HUES64 (cell line): Measurements from ENCODE around the gene TMEM219.

Experiments used
- H3K27ac ChIP-seq: 2 replicates; pipeline ENCODE4 v1.7.0; 2013; ENCODE audit warnings: low read depth, low read length, inconsistent platforms
- H3K27me3 ChIP-seq: 2 replicates; pipeline ENCODE4 v1.6.1; 2013; ENCODE audit warnings: mild to moderate bottlenecking, low read length; ENCODE audit not compliant: insufficient read depth
- H3K36me3 ChIP-seq: 2 replicates; pipeline ENCODE4 v1.6.1; 2013; ENCODE audit warnings: mild to moderate bottlenecking, low read length; ENCODE audit not compliant: insufficient read depth
- H3K4me1 ChIP-seq: 2 replicates; pipeline ENCODE4 v1.6.1; 2013; ENCODE audit warnings: mild to moderate bottlenecking, low read length, moderate library complexity; ENCODE audit not compliant: insufficient read depth
- H3K4me3 ChIP-seq: 2 replicates; pipeline ENCODE4 v1.5.1; 2013; ENCODE audit warnings: mild to moderate bottlenecking, low read length, moderate library complexity
- H3K9ac ChIP-seq: 2 replicates; pipeline ENCODE4 v1.6.1; 2013; ENCODE audit warnings: mild to moderate bottlenecking, low read depth, low read length
- H3K9me3 ChIP-seq: 2 replicates; pipeline ENCODE4 v1.6.1; 2013; ENCODE audit warnings: low read depth, low read length; ENCODE audit not compliant: insufficient read depth
- WGBS: fragments of 150-250, 120-280 bp; methylation state at CpG from one replicate; pipeline ENCODE4 v1.1.7; 2013; ENCODE audit warnings: missing lambda C conversion rate; 5-methylcytosine and 5-hydroxymethylcytosine counted together

The TMEM219 gene

DNA sequence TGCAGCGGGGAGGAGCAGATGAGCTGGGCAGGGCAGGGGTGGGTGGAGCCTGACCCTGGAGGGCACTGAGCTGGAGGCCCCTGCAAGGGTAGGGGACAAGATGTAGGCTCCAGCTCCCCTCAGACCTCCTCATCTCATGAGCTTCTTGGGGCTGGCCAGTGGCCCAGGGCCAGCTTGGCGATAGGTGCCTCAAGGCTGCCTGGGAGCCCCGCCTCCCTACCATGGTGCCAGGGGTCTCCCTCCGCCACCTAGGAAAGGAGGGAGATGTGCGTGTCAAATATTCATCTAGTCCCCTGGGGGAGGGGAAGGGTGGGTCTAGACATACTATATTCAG lies 29.7 kb downstream of the TMEM219 start:
- Histone ChIP-seq H3K4me1 (no peaks in the 10 kb centered on the region; the same call in 1 of the 2 replicates), H3K9me3 (no peaks in the 10 kb centered on the region), H3K9ac (no peak overlapping the region), H3K4me3 (no peak overlapping the region), H3K27me3 (no peaks in the 10 kb centered on the region), H3K36me3 (peaks cover 68% of the 10 kb centered on the region), H3K27ac (no peak overlapping the region)
- WGBS, result 90% methylated on average over 3 of the region's 5 CpGs

DNA sequence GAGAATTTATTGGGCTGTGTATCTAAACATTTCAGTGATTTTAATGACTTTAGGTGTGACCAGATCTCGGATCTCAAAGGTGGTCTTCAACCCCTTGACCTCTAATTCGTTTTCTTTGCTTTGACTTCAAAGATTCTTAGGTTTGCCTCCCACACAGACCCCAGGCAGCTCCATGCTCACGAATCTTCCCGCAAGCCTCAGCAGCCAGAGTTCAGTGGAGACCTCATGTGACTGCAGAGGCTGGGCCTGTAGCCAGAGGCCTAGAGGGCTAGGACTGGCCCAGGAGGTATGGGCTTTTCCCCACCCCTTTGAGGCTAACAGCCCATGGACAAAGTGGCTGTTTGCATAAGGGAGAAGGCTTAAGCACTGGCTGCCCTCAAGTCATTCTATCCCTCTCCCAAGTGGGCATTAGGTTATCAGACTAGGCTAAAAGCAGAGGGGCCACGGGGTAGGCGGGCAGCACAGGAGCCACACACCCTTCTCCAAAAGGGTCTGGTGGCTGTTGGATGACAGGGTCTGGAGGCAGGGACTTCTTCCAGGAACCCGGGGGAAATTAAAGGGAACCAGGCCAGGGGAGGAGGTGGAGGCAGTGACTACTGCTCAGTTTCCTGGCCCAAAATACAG lies 30.6 kb downstream of the TMEM219 start:
- H3K9me3 ChIP-seq, result no peaks in the 10 kb centered on the region
- 87% methylated on average over 7 of the region's 7 CpGs for WGBS
- H3K27ac ChIP-seq, result no peak overlapping the region
- no peaks in the 10 kb centered on the region for H3K27me3 ChIP-seq
- no peak overlapping the region for H3K9ac ChIP-seq
- peaks cover 60% of the 10 kb centered on the region for H3K36me3 ChIP-seq
- no peaks in the 10 kb centered on the region; the same call in 1 of the 2 replicates for H3K4me1 ChIP-seq
- H3K4me3 ChIP-seq, result no peak overlapping the region

DNA sequence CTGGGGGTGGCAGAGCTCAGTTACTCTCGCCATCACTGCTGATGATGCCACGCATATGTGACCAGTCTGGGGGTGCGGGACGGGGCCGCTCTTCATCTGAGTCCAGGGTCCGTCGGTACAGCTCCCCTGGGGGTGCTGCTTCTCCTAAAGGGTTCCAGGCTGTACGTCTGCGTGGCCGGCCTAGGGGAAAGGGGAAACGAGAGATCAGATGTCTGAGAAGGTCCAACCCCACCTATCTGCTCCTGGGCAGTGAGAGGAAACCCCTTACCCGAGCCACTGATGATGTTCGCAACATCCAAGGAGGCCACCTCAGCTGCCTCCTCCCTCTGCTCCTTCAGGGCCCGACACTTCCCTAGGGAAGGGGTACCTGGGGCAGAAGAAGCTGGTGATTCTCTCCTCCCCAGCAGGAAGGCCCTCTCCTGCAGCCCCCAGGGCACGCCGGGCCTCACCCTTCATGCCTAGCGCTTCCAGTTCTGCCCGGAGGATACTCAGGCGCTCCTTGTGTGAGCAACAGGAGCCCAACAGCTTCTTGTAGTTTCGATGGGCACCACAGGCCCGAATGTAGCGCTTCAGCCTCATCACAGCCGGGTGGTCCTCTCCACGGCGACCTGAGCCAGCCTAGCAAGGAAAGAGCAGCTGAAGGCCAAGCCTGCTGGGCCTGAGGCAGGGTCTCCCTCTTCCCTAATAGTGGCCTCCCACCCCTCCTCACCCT lies 31.5 kb downstream of the TMEM219 start:
- no peak overlapping the region for H3K27ac ChIP-seq
- peaks cover 59% of the 10 kb centered on the region for H3K36me3 ChIP-seq

DNA sequence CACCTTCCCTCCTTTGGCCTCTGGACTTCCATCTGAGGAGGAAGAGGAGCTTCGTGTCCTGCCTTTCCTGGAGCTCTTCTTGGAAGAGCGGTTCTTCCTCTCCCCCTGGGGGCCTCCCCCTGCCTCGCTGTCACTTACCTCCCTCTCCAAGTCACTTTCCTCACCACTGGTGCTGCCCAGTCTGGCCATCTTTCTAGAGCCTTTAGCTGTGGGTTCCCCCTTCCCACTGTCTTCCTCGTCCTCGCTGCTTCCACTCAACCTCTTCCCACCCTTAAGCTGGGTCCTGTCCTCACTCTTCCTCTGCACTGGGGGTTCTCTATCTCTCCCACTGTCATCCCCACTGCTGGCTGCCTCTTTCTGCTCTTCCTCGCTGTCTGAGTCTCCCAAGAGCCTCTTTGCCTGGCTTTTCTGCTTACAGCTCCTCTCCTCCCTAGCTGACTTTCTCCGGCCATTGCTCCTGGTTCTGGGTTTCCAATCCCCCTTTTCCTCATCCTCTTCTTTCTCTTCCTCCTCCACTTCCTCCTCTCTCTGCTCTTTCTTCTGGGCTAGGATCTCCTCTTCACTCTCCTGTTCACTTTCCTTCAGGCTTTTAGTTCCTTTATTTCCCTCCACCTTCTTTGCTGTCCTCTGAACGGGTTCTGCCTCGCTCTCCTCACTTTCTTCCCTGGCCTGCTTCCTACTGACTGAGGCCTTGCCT lies 32.2 kb downstream of the TMEM219 start:
- Histone ChIP-seq H3K36me3 (peaks cover 55% of the 10 kb centered on the region), H3K27ac (no peak overlapping the region), H3K9ac (no peak overlapping the region)

More for the DNA sequence above, 31.5 kb downstream of the TMEM219 start:
- H3K4me3 ChIP-seq, result no peak overlapping the region
- 95% methylated on average over 25 of the region's 25 CpGs for WGBS
- H3K9me3 ChIP-seq, result no peaks in the 10 kb centered on the region
- H3K27me3 ChIP-seq, result no peaks in the 10 kb centered on the region
- H3K4me1 ChIP-seq, result no peaks in the 10 kb centered on the region; the same call in 1 of the 2 replicates
- no peak overlapping the region for H3K9ac ChIP-seq

DNA sequence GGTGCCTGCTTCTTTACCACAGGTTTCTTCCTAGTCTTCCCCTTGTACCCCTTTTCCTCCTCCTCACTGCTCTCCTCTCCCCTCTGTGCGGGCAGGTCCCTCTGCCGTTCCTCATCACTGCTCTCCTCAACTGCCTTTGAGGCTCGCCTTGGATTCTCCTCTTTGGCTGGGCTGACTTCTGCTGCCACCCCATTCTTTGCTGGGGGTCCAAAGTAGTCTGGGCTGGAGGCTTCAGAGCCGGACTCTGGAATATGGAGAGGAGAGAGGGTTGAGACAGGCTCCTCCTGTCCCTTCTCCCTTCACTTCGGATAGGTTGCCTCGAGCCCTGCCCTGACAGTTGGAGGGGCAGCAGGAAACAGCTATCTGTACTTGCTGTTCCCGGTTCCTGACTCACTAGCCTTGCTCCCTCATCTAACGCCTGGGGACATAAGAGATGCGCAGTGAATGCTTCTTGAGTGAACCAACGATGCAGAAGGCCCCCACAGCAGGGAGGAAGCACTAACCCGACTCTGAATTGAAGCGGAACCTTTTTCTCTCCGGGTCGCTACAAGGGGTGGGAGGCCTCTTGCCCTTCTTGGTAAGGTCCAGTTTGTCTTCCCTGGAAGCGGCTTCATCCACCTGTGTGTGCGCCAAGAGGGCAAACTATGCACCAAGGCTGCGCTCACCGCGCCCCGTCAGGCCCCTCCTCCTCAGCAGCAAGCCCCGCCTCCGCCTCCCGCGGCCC lies 32.9 kb downstream of the TMEM219 start:
- peaks cover 53% of the 10 kb centered on the region for H3K36me3 ChIP-seq
- H3K27me3 ChIP-seq, result no peaks in the 10 kb centered on the region

More for the DNA sequence above, 32.2 kb downstream of the TMEM219 start:
- H3K27me3 ChIP-seq, result no peaks in the 10 kb centered on the region
- 91% methylated on average over 9 of the region's 9 CpGs for WGBS
- H3K9me3 ChIP-seq, result no peaks in the 10 kb centered on the region
- no peaks in the 10 kb centered on the region; the same call in 1 of the 2 replicates for H3K4me1 ChIP-seq
- no peak overlapping the region; the same call in 1 of the 2 replicates for H3K4me3 ChIP-seq

DNA sequence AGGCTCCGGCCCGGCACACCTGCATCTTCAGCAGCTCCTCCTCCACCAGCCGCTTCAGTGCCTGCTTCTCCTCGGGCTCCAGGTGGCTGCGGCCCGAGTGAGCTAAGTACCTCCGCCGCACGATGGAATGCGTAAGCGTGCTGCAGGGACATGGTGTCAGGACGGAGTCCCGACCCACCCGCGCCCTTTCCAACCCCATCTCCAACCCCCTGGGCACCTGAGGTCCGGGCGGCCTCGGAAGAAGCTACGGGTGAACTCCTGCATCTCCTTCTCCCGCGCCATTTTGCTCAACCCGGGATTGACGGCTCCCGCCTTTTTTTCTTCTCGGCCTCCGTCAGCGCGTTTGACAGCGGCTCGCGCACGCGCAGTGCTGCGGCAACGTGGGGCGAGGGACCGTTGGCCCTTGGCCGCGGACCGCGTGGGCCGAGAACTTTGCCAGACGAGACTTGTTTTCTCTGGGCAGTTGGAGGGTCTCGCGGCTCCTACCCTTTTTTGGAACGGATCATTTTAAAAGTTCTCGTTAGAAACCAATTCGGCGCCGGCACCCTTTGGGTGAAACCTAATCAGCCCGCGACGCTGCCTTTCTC lies 33.5 kb downstream of the TMEM219 start, which contains the start of gene HIRIP3:
TSS of gene HIRIP3 (minus strand) at position 294 of the 587 bp plus-strand sequence. CDS start at position 282, 12 bp downstream.
- peaks cover 46% of the 10 kb centered on the region for H3K36me3 ChIP-seq
- H3K4me1 ChIP-seq, result peaks cover under 1% of the 10 kb centered on the region; the same call in 1 of the 2 replicates
- peak within 1 kb of the TSS; percentile 95 for H3K9ac ChIP-seq
- H3K4me3 ChIP-seq, result peak within 1 kb of the TSS; percentile 93
- no peaks in the 10 kb centered on the region for H3K9me3 ChIP-seq
- peak within 1 kb of the TSS; percentile 97 for H3K27ac ChIP-seq
- no peaks in the 10 kb centered on the region for H3K27me3 ChIP-seq
- WGBS, result under 1% methylated on average over 53 of the region's 53 CpGs

More for the DNA sequence above, 32.9 kb downstream of the TMEM219 start:
- Histone ChIP-seq H3K4me3 (peak overlapping the region; percentile 93), H3K9me3 (no peaks in the 10 kb centered on the region), H3K9ac (peak overlapping the region; percentile 95), H3K4me1 (no peaks in the 10 kb centered on the region; the same call in 1 of the 2 replicates), H3K27ac (peak overlapping the region; percentile 97)
- 23% methylated on average over 24 of the region's 24 CpGs for WGBS

DNA sequence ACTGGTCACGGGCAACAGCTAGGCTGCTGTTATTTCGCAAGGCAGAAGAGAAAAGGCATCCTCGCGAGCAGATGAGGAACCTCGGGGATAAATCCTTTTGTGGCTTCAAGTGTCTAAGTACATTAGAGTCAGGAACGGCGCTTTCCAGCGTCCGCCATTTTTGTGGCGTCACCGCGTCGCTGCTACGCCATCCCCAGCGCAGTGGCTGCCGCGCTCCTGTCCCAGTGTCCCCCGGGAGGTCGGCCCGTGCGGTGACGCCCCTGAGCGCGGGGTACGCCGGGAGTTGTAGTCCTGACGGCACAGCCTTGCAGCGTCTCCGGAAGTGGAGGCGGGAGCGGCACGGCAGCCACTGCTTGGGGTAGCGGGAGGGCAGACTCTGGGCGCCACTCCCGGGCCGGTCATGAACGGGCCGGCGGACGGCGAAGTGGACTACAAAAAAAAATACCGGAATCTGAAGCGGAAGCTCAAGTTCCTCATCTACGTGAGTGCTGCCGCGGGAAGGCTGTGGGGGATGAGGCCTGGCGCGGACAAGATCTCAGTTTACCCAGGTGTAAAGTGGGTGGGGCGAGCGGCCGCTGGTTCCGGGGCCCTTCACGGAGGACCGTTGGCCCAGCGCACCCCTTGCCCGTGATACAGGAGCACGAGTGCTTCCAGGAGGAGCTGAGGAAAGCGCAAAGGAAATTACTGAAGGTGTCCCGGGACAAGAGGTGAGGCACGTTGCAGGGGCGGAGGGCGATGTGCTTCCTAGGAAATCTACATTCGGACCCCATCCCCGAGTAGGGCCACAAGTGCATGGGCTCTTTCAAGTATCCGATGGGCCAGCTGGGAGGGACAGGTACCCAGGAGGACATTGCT lies 34.3 kb downstream of the TMEM219 start, which contains the start of gene INO80E:
TSS of gene INO80E (plus strand) at position 331 of the 855 bp plus-strand sequence. CDS start at position 401, 70 bp downstream.
- peaks cover 3% of the 10 kb centered on the region; the same call in 1 of the 2 replicates for H3K4me1 ChIP-seq
- no peaks in the 10 kb centered on the region for H3K27me3 ChIP-seq
- peak within 1 kb of the TSS; percentile 93 for H3K4me3 ChIP-seq
- no peaks in the 10 kb centered on the region for H3K9me3 ChIP-seq
- H3K27ac ChIP-seq, result peak within 1 kb of the TSS; percentile 97
- peak within 1 kb of the TSS; percentile 95 for H3K9ac ChIP-seq
- under 1% methylated on average over 65 of the region's 65 CpGs for WGBS
- peaks cover 40% of the 10 kb centered on the region for H3K36me3 ChIP-seq

DNA sequence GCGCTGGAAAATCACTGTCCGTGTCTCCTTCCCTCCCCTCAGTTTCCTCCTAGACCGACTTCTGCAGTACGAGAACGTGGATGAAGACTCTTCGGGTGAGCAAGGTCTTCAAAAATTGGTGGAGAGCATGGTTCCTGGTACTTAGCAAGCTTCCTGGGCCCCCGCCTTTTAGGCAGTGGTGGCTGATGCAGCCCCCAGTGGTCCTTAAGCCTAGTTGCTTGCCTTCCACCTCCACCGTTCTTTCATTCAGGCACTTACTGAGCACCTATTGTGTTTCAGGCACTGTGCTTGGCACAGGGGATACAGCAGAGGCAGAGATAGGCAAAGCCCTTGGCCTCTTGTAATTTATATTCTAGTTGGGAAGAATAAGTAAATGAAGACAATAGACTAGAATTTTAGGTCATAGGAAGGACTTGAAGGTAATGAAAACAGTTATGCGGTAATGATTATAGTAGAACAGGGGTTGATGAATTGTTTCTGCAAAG lies 34.9 kb downstream of the TMEM219 start:
- Histone ChIP-seq H3K4me3 (peak overlapping the region; percentile 93), H3K27me3 (no peaks in the 10 kb centered on the region), H3K27ac (no peak overlapping the region), H3K9me3 (no peaks in the 10 kb centered on the region), H3K4me1 (peaks cover 3% of the 10 kb centered on the region; the same call in 1 of the 2 replicates), H3K9ac (peak overlapping the region; percentile 66), H3K36me3 (peaks cover 37% of the 10 kb centered on the region)
- WGBS, result 34% methylated on average over 9 of the region's 9 CpGs

DNA sequence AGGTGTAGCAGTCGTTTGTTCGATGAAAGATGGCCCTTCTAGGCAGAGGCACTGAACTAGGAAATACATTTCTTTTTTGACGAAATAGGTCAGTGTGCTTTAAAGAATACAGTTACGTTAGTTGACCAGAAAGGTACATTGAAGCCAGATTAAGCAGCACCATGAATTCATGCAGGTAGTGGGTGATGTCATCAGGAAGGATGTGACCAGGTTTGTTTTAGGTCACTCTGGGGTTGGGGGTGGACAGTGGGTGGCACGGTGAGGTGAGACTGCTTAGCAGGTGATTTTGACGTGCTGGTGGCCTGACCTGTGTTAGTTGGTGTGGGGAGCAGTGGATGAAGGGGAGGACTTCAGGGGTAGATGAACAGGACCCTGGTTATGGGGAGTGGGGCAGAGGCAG lies 37.7 kb downstream of the TMEM219 start:
- no peaks in the 10 kb centered on the region for H3K9me3 ChIP-seq
- peaks cover 26% of the 10 kb centered on the region; the same call in 1 of the 2 replicates for H3K36me3 ChIP-seq
- H3K4me1 ChIP-seq, result peaks cover 3% of the 10 kb centered on the region; the same call in 1 of the 2 replicates
- no peak overlapping the region for H3K27ac ChIP-seq
- H3K4me3 ChIP-seq, result no peak overlapping the region
- 94% methylated on average over 6 of the region's 6 CpGs for WGBS
- H3K27me3 ChIP-seq, result no peaks in the 10 kb centered on the region
- no peak overlapping the region for H3K9ac ChIP-seq
